Prostate gland (tissue), 2 donors: ENCODE measurements around the gene CHAC2.

Source experiments
- POLR2A ChIP-seq: fragments of 450-650 bp; IDR thresholded peaks from one replicate; pipeline ENCODE4 v1.6.1; 2016; ENCODE audit warnings: antibody characterized with exemption, mild to moderate bottlenecking
- TF ChIP-seq, protein P1 (sequence below), 4 experiments: fragments of 200-600 bp in 2 of 4; fragments of 450-650 bp in 2 of 4; sonication (generic) in 2 of 4; IDR thresholded peaks; 1 replicate in 3 of 4; 2 replicates in 1 of 4; pipeline ENCODE4 v1.5.1; 2016 to 2019; ENCODE audit warnings: antibody characterized with exemption in 4 of 4, mild to moderate bottlenecking in 2 of 4, moderate library complexity in 2 of 4

DNA sequence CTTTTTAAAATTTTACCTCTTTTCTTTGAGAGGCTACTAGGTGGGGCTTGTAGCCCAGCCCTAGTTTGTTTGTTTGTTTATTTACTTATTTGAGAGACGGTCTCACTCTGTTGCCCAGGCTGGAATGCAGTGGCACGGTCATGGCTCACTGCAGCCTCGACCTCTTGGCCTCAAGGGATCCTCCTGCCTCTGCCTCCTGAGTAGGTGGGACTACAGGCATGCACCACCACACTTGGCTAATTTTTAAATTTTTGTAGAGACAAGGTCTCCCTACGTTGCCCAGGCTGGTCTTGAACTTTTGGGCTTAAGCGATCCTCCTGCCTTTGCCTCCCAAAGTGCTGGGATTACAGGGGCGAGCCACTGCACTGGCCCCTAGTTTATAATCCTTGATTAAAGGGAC, 54.2 kb downstream of the CHAC2 start:
- TF ChIP-seq POLR2A = no peak
- TF ChIP-seq, protein P1, sequence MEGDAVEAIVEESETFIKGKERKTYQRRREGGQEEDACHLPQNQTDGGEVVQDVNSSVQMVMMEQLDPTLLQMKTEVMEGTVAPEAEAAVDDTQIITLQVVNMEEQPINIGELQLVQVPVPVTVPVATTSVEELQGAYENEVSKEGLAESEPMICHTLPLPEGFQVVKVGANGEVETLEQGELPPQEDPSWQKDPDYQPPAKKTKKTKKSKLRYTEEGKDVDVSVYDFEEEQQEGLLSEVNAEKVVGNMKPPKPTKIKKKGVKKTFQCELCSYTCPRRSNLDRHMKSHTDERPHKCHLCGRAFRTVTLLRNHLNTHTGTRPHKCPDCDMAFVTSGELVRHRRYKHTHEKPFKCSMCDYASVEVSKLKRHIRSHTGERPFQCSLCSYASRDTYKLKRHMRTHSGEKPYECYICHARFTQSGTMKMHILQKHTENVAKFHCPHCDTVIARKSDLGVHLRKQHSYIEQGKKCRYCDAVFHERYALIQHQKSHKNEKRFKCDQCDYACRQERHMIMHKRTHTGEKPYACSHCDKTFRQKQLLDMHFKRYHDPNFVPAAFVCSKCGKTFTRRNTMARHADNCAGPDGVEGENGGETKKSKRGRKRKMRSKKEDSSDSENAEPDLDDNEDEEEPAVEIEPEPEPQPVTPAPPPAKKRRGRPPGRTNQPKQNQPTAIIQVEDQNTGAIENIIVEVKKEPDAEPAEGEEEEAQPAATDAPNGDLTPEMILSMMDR (IDR thresholded peaks at IDR 0.05) = no peak
